ENCODE data around the gene AMOTL1. TPM values are rescaled to one million over a fixed set of nuclear protein-coding genes. Genes with fewer than 3 reads are reported as not detected.
A peak's percentile ranks its signal among the peaks of the same experiment; 100 is the strongest.

Gene AMOTL1
- total RNA-seq, 1 experiment from 2014 or later, result 8.7 TPM

- no peak for DNase-seq (ENCODE audit: low read depth)
- in situ Hi-C loops (cut with HindIII; ENCODE audit: low pct_unique_long_range_greater_than_20kb, low sequenced_read_pairs), result no loop called here
Measured at GRCh38 chr11:94760296-94760695, 7.9 kb upstream of the AMOTL1 start.

- in situ Hi-C loops (cut with HindIII; ENCODE audit: low pct_unique_long_range_greater_than_20kb, low sequenced_read_pairs), result no loop called here
- peak; percentile 26 for DNase-seq (ENCODE audit: low read depth)
Measured at GRCh38 chr11:94762208-94762607, 5.9 kb upstream of the AMOTL1 start.

GRCh38 chr11:94762995-94763394, 5.2 kb upstream of the AMOTL1 start:
- DNase-seq (ENCODE audit: low read depth), result no peak
- in situ Hi-C loops (cut with HindIII; ENCODE audit: low pct_unique_long_range_greater_than_20kb, low sequenced_read_pairs), result no loop called here

DNA sequence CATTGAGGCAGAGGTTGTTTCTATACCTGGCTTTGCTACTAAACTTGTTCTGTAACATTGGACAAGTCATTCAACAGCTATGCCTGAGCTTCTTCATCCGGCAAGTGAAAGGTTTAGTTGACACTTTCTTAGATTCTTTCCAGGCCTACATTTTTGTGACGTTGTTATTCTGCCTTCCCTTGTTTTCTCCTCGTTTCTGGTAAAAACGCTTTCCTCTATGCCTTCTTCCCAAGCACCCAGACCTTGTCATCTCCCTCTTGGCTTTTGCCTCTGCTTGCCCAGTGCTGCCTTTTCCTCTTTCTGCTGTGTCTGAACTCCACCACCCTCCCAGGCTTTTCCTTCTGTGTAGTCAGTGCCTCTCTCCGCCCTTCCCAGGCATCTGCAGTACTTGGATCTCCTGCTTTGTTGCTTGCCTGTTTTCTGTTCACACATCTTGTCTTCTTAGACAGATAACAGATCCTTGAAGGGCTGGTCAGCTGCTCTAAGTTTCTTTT, 1.4 kb upstream of the AMOTL1 start:
- in situ Hi-C loops (cut with HindIII; ENCODE audit: low pct_unique_long_range_greater_than_20kb, low sequenced_read_pairs), result no loop called here
- DNase-seq (ENCODE audit: low read depth), result no peak

DNA sequence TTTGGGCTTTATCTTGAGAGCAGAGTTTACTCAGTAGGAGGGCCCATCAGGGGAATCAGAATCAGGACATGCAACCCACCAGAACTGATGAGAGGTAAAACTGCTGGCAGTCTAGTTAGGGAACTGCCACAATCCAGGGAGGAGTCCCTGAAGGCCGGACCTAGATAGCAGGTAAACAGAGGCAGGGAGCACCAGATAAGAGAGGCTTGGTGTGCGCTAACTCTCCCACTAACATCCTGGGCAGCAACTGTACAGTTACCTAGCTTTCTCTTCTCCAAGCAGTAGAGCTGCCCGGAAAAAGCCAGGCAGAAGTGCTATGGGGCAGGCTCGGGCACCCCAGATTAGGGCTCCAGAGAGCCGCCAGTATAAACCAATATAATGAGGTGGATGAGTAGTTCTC, 865 bp upstream of the AMOTL1 start:
- in situ Hi-C loops (cut with HindIII; ENCODE audit: low pct_unique_long_range_greater_than_20kb, low sequenced_read_pairs), result no loop called here
- DNase-seq (ENCODE audit: low read depth), result no peak

GRCh38 chr11:94768602-94769541, 716 bp downstream of the AMOTL1 start:
- in situ Hi-C loops (cut with HindIII; ENCODE audit: low pct_unique_long_range_greater_than_20kb, low sequenced_read_pairs), result no loop called here
- peak; percentile 26 for DNase-seq (ENCODE audit: low read depth)

- no peak for DNase-seq (ENCODE audit: low read depth)
- in situ Hi-C loops (cut with HindIII; ENCODE audit: low pct_unique_long_range_greater_than_20kb, low sequenced_read_pairs), result no loop called here
Measured at GRCh38 chr11:94769880-94770279, 1.7 kb downstream of the AMOTL1 start.

DNA sequence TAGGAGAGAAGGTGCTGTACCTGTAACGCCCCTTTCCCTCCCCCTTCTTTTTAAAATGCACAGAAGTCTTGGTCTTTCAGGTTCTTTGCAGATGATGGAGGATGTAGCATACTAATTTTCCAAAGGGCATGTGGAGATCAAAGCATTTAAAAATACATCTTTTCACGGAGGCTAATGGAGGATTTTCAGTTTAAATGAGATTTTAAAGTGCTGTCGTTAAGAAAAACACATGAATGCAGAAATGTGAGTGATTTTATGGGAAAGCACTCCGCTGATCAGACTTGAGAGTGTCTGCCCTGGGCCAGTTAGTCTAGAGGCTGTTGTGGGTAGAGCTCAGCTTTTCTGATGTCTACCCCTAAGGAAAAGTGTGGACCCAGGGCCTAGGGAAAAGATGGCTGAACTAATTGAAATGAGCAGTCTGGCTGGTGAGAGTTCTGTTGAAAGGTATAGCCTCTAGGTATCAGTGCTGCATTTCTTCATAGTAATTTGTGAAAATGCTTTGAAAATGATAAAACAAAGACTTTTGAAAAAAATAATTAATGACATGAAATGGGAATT, 2.5 kb downstream of the AMOTL1 start:
- no peak for DNase-seq (ENCODE audit: low read depth)
- in situ Hi-C loops (cut with HindIII; ENCODE audit: low pct_unique_long_range_greater_than_20kb, low sequenced_read_pairs), result no loop called here

DNA sequence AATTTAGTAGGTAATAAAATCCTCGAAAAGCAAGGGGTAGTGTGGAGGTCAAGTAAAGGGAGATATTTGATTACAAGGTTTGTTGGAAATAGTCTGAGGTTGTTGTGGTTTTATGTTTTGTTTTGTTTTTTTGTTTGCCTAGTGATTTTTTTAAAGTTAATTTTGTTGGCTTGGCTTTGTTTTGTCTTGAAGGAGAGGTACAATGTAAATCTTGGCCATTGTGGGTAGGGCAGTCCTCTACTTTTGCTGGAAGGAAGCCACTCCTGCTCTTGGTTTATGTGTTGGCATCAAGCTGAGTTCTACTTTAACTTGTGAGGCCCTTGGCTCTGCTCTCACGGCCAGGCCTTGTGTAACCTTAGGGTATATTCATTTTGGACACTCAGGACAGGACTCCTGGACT, 3.2 kb downstream of the AMOTL1 start:
- DNase-seq (ENCODE audit: low read depth), result no peak
- in situ Hi-C loops (cut with HindIII; ENCODE audit: low pct_unique_long_range_greater_than_20kb, low sequenced_read_pairs), result no loop called here

GRCh38 chr11:94771951-94772350, 3.8 kb downstream of the AMOTL1 start:
- DNase-seq (ENCODE audit: low read depth), result no peak
- in situ Hi-C loops (cut with HindIII; ENCODE audit: low pct_unique_long_range_greater_than_20kb, low sequenced_read_pairs), result no loop called here

GRCh38 chr11:94773842-94774241, 5.7 kb downstream of the AMOTL1 start:
- no peak for DNase-seq (ENCODE audit: low read depth)
- in situ Hi-C loops (cut with HindIII; ENCODE audit: low pct_unique_long_range_greater_than_20kb, low sequenced_read_pairs), result no loop called here

GRCh38 chr11:94774345-94774744, 6.2 kb downstream of the AMOTL1 start:
- in situ Hi-C loops (cut with HindIII; ENCODE audit: low pct_unique_long_range_greater_than_20kb, low sequenced_read_pairs), result no loop called here
- no peak for DNase-seq (ENCODE audit: low read depth)

DNA sequence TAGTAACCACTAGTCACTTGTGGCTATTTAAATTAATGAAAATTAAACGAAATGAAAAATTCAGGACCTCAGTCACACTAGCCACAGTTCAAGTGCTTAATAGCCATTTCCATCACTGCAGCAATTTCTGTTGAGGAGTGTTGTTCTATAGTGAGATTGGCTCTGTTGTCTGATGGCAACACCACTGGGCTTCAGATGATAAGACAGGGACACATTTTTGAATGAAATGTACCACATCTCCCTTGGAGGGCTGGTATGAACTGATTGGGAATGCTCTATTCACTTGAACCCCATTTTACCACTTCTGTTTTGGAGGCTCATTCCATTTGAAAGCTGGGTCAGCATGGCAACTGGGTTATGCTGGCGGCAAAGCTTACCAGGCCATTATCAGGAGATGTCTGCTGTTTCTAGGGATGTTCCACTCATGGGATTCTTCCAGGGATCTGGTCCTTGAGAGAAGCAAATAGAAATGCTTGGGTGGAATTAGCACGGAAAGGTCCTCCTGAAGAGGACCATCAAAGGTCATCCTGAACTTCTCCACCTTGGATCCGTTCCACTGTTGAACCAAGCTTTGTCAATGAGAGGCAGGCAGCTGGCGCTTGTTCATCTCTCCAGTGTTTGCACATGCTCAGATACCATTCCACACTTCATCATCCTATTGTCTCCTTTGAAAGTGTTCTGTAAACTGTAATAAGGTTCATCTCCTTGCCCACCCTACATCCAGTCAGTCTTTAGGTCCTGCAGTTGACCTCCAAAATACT, 7.6 kb downstream of the AMOTL1 start:
- in situ Hi-C loops (cut with HindIII; ENCODE audit: low pct_unique_long_range_greater_than_20kb, low sequenced_read_pairs), result no loop called here
- DNase-seq (ENCODE audit: low read depth), result no peak

DNA sequence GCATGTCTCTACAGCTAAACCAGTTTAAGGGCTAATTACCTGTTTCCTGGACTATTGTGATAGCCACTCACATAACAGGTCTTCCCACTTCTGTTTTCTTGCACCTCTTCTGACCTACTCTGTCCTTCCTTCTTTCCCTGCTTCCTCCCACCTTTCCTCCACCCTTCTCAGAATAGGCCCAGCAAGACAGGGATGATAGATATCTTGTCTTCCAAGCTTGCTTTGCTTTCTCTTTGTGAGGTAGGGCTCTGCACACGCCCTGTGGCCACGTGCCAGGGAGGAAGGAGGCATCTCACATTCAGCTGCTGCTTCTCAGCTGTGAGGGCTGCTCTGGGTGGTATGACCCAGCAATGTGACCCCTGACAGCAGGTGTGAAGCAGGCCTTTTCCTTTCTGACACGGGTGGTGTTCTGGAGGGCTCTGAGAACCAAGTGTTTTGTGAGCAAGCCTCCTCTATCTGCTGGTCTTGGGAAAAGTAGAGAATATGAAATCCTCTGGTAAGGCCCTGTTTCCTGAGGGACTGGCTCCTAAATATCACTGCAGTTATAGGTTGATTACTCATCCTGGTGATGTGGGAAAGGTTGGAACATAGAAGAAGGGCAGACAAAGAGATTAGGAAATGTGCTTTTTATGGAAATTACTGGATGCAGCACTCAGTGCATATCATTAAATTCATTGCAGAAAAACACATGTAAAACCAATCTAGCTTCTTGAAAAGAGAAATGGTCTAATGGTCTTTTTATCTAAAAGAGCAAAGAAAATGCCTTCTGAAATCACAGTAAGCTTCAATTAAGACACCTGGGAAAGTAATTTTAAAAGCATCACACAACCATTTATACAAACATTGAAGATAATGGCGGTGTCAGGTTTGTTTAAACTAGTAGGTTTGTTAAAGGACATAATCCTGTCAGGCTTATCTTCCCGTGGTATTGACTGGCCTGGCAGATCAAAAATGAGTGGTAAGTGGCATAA, 8.5 kb downstream of the AMOTL1 start:
- peak; percentile 42 for DNase-seq (ENCODE audit: low read depth)
- in situ Hi-C loops (cut with HindIII; ENCODE audit: low pct_unique_long_range_greater_than_20kb, low sequenced_read_pairs), result no loop called here

- in situ Hi-C loops (cut with HindIII; ENCODE audit: low pct_unique_long_range_greater_than_20kb, low sequenced_read_pairs), result no loop called here
Measured at GRCh38 chr11:94780432-94780831, 12.3 kb downstream of the AMOTL1 start.

GRCh38 chr11:94781837-94782236, 13.7 kb downstream of the AMOTL1 start:
- in situ Hi-C loops (cut with HindIII; ENCODE audit: low pct_unique_long_range_greater_than_20kb, low sequenced_read_pairs), result no loop called here
- DNase-seq (ENCODE audit: low read depth), result no peak

More at GRCh38 chr11:94780432-94780831, 12.3 kb downstream of the AMOTL1 start:
- no peak for DNase-seq (ENCODE audit: low read depth)

DNA sequence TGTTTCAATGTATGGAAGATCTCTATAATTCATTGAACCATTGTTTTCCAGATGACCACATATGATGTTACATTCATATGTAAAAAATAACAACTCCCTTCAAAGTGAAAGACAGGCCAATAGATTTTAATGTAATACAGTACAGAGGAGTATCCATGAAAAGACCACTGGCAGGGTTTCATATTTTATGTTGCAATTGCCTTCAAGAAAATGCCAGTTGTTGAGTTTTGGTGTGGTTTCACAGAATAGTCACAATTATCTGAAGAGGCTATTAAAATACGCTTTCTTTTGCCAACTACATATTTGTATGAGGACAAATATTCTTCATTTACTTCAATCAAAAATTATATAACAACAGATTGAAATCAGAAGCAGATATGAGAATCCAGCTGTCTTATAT, 14.3 kb downstream of the AMOTL1 start:
- DNase-seq (ENCODE audit: low read depth), result no peak
- in situ Hi-C loops (cut with HindIII; ENCODE audit: low pct_unique_long_range_greater_than_20kb, low sequenced_read_pairs), result no loop called here

GRCh38 chr11:94784884-94785283, 16.7 kb downstream of the AMOTL1 start:
- in situ Hi-C loops (cut with HindIII; ENCODE audit: low pct_unique_long_range_greater_than_20kb, low sequenced_read_pairs), result no loop called here
- no peak for DNase-seq (ENCODE audit: low read depth)
